ENCODE measurements around the gene DOK7.

The DOK7 gene

DNA sequence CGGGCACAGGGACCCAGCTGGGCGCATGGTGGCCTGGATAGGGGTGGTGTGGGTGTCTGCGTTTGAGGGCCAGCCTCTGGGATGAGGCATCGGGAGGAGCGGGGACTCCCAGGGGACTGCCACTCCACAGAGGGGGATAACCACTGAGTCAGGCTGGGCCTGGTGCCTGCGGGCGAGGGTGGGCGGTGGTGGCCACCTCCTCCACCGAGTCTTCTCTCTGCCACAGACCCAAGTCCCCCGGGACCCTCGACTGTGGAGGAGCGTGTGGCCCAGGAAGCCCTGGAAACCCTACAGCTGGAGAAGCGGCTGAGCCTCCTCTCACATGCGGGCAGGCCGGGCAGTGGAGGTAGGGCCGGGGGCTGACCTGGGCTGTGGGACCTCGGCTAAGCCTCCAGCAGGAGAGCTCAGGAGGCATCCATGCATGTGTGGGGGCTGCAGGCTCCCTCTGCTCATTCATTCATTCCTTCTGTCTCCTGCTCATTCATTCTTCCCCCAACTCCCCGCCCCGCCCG, 26.4 kb downstream of the DOK7 start:
- ATAC-seq (replicated peaks; ENCODE audit: extremely low read depth, poor library complexity, severe bottlenecking), result no peak
- DNase-seq (ENCODE audit: low spot score in 2 of 2), result no peak
- no peak overlapping the region for H3K4me3 Mint-ChIP-seq
- H3K9me3 Mint-ChIP-seq, result no peaks in the 10 kb centered on the region
- H3K27me3 Mint-ChIP-seq, result peaks cover 43% of the 10 kb centered on the region
- peaks cover 12% of the 10 kb centered on the region for H3K4me1 Mint-ChIP-seq
- H3K27ac Mint-ChIP-seq (ENCODE audit: low read depth), result no peak overlapping the region
- peaks cover 5% of the 10 kb centered on the region for H3K36me3 Mint-ChIP-seq (ENCODE audit: insufficient read depth)

DNA sequence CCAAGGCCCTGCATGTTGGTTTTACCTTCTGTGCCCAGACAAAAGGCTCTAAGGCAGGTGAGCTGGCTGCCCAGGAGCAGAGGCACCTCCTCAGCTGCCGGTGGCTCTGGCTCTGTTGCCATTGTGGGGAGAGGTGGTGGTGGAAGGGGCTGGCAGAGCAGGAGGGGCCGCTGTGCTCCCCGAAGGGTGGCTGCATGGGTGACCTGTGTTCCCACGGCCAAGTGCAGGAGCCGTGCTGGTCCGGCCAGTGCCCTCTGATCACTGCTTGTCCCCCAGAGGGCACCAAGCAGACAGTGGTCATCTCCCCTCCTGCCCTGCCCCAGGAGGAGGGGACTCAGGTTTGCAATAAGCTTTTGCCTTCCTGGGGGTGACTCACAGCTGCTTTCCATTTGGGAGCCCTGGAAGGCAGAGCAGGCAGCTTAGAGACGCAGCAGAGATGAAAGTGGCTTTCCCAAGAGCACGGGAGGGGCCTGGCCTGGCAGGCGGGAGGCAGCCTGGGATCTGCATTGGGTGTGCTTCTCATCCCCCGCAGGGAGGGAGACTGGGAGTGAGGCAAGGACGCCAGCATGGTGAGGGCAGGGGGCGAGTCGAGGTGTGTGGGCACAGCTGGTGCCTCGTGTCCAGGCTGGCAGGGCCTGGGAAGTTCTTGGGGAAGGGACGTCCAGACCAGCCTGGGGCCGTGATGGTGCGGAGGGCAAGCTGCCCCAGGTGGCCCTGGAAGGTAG, 28.7 kb downstream of the DOK7 start:
- Mint-ChIP-seq H3K27ac (ENCODE audit: low read depth) (no peak overlapping the region), H3K27me3 (peaks cover 43% of the 10 kb centered on the region), H3K4me1 (peaks cover 8% of the 10 kb centered on the region), H3K9me3 (no peaks in the 10 kb centered on the region), H3K4me3 (peak overlapping the region; percentile 1), H3K36me3 (ENCODE audit: insufficient read depth) (peaks cover 5% of the 10 kb centered on the region)
- DNase-seq (ENCODE audit: low spot score in 2 of 2) (no peak), ATAC-seq (replicated peaks; ENCODE audit: extremely low read depth, poor library complexity, severe bottlenecking) (no peak)

DNA sequence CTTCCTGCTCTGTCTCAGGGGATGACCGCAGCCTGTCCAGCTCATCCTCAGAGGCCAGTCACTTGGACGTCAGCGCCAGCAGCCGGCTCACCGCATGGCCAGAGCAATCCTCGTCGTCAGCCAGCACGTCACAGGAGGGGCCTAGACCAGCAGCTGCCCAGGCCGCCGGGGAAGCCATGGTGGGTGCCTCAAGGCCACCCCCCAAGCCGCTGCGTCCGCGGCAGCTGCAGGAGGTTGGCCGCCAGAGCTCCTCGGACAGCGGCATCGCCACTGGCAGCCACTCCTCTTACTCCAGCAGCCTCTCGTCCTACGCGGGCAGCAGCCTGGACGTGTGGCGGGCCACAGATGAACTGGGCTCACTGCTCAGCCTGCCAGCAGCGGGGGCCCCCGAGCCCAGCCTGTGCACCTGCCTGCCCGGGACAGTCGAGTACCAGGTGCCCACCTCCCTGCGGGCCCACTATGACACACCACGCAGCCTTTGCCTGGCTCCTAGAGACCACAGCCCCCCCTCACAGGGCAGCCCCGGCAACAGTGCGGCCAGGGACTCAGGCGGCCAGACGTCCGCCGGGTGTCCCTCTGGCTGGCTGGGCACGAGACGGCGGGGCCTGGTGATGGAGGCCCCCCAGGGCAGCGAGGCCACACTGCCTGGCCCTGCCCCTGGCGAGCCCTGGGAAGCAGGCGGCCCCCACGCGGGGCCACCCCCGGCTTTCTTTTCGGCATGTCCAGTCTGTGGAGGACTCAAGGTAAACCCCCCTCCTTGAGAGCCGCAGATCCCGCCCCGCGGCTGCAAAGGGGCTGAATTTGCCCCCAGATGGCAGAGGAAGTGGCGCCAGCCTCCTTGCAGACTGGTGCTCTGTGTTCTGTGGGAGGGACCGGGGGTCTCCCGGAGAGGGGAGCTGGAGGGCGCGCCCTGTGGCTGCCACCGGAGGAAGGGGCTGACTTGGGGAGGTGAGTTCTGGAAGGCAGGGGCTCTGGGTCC, 29.9 kb downstream of the DOK7 start:
- Mint-ChIP-seq H3K9me3 (no peaks in the 10 kb centered on the region), H3K4me1 (peaks cover 12% of the 10 kb centered on the region), H3K27me3 (peaks cover 43% of the 10 kb centered on the region), H3K27ac (ENCODE audit: low read depth) (no peak overlapping the region), H3K36me3 (ENCODE audit: insufficient read depth) (peaks cover 5% of the 10 kb centered on the region), H3K4me3 (no peak overlapping the region)
- DNase-seq (ENCODE audit: low spot score in 2 of 2) (no peak), ATAC-seq (replicated peaks; ENCODE audit: extremely low read depth, poor library complexity, severe bottlenecking) (no peak)

DNA sequence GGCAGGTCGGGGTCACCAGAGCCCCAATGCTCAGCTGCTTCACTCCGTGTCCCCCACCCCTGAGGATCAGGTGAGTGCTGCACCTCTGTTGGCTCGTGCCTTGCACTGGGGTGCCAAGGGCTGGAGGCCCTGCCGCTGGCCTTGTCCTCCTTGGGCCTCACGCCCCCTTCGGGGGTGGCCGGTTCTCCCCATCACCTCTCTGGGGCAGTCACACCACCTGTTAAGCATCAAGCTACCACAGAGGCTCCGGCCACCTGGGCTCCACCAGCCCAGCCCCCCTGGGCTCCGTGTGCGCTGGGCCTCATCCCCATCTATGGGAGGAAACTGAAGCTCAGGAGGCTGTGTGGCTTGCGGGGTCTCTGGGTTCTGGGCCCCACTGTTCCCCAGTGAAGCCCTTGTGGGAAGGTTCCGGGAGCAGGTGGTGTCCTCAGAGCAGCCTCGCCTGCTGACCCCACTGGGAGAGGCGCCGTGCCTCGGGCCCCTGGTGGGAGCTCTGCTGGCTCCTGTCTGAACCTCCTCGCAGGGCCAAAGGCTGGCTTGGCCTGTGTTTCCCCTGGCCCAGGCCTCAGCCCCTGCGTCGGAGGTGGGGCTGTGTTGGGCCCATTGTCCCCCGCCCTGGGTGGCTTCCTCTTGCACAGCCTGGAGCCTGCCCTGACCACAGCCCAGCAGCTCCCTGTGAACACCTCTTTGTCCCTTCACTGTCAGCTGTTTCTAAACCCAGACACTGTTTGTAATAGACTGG, 30.8 kb downstream of the DOK7 start:
- peaks cover 36% of the 10 kb centered on the region for H3K27me3 Mint-ChIP-seq
- H3K27ac Mint-ChIP-seq (ENCODE audit: low read depth), result no peak overlapping the region
- no peak overlapping the region for H3K4me3 Mint-ChIP-seq
- DNase-seq (ENCODE audit: low spot score in 2 of 2), result no peak
- H3K9me3 Mint-ChIP-seq, result no peaks in the 10 kb centered on the region
- peaks cover 5% of the 10 kb centered on the region for H3K36me3 Mint-ChIP-seq (ENCODE audit: insufficient read depth)
- peaks cover 10% of the 10 kb centered on the region for H3K4me1 Mint-ChIP-seq
- no peak for ATAC-seq (replicated peaks; ENCODE audit: extremely low read depth, poor library complexity, severe bottlenecking)

DNA sequence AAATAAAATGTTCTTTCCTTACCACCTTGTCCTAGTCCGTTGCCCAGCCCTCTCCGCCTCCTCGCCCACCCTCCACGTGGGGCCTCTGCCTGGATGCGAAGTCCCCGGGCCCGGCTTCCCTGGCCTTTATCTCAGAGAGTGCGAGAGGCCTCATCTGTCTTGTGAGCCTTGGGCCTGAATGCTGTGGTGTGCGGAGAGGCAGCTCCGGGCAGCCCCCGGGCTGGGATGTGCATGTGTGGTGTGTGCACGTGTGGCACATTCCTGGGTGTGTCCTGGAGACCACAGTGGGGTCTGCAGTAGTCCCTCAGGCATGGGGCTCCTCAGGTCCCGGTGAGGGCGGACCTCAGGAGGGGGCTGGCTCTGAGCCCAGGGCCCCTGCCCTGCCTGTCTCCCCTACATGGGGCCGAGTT, 31.4 kb downstream of the DOK7 start:
- peaks cover 6% of the 10 kb centered on the region for H3K4me1 Mint-ChIP-seq

DNA sequence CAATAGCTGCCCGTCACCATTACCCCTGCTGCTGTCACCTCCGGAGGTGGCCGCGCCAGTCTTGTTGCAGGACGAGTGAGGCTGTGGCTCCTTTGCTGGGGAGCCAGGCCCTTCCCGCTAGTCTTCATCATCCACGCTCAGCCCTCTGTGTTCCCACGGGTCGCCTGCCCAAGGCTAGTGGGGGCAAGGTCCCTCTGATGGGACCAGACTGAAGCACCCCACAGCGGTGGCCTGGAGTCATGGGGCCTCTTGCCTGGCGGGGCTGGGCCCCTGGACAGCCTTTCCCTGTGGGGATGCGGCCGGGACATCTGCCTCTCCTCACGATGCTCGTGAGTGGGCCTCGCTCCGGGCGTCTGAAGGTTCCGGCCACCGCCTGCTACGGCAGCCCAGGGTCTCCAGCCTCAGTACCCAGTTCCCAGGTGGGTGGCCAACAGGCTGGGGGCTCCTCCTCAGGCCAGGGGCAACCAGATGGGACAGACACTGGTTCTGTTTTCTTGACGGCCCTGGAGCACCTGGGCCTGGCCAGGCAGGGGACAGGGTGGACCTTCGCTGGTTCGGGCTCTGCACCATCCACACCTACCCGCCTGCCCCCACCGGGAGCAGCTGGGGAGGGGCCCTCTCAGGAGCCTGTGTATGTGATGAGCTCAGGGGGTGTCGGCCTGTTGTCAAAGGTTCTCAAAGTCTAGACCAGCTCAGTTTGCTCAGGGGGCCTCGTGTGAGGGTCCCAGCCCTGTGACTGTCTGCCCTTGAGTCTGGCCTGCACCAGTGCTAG, 32.3 kb downstream of the DOK7 start:
- Mint-ChIP-seq H3K27me3 (peaks cover 21% of the 10 kb centered on the region), H3K27ac (ENCODE audit: low read depth) (no peak overlapping the region), H3K4me3 (no peak overlapping the region), H3K4me1 (peaks cover 6% of the 10 kb centered on the region), H3K36me3 (ENCODE audit: insufficient read depth) (peaks cover 3% of the 10 kb centered on the region), H3K9me3 (no peaks in the 10 kb centered on the region)
- ATAC-seq (replicated peaks; ENCODE audit: extremely low read depth, poor library complexity, severe bottlenecking) (no peak), DNase-seq (ENCODE audit: low spot score in 2 of 2) (no peak)

More for the DNA sequence above, 31.4 kb downstream of the DOK7 start:
- Mint-ChIP-seq H3K27ac (ENCODE audit: low read depth) (no peak overlapping the region), H3K27me3 (peaks cover 31% of the 10 kb centered on the region), H3K36me3 (ENCODE audit: insufficient read depth) (peaks cover 6% of the 10 kb centered on the region), H3K9me3 (no peaks in the 10 kb centered on the region), H3K4me3 (no peak overlapping the region)
- no peak for ATAC-seq (replicated peaks; ENCODE audit: extremely low read depth, poor library complexity, severe bottlenecking)
- no peak for DNase-seq (ENCODE audit: low spot score in 2 of 2)

DNA sequence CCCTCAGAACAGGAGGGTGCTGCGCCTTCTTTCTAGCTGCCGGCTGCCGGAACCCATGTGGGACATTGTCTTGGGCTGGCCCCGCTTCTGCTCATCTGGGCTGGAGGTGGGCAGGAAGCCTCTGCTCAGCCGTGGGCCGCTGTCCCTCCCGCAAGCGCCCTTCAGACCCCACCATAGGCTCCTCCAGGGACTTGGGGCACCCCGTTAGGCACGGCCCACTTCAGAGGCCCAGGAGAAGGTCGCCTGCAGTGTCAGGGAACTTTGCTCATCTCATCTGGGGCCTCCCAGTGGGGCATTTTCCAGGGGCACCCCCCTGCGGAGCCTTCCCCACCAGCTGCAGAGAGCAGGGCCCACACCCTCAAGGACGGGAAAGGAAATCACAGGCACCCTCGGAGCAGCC, 32.9 kb downstream of the DOK7 start:
- Mint-ChIP-seq H3K27ac (ENCODE audit: low read depth) (no peak overlapping the region), H3K4me3 (no peak overlapping the region), H3K9me3 (no peaks in the 10 kb centered on the region), H3K4me1 (peaks cover 6% of the 10 kb centered on the region), H3K27me3 (peaks cover 15% of the 10 kb centered on the region), H3K36me3 (ENCODE audit: insufficient read depth) (peaks cover 3% of the 10 kb centered on the region)
- ATAC-seq (replicated peaks; ENCODE audit: extremely low read depth, poor library complexity, severe bottlenecking) (no peak), DNase-seq (ENCODE audit: low spot score in 2 of 2) (no peak)

DNA sequence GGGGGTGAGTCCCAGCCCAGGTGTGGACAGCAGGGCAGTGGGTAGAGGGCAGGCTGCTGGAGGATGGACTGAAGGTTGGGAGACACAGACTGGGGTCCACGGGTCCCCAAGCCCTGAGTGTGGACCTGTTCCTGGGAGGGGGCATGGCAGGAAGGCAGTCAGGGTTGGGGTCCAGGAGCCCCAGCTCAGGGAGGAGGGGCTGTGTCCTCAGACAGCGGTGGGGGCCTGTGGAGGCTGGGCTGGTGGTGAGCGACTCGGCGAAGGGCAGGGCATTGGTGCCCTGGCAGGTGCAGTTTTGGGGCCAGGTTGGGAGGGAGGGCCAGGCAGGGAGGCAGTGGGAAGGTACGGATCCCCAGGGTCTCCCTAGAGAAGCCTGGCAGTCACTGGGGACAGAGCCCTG, 34.0 kb downstream of the DOK7 start:
- Mint-ChIP-seq H3K4me3 (no peak overlapping the region), H3K27me3 (peaks cover 4% of the 10 kb centered on the region), H3K9me3 (no peaks in the 10 kb centered on the region), H3K27ac (ENCODE audit: low read depth) (no peak overlapping the region), H3K36me3 (ENCODE audit: insufficient read depth) (peaks cover 3% of the 10 kb centered on the region), H3K4me1 (peaks cover 6% of the 10 kb centered on the region)
- ATAC-seq (replicated peaks; ENCODE audit: extremely low read depth, poor library complexity, severe bottlenecking) (no peak), DNase-seq (ENCODE audit: low spot score in 2 of 2) (no peak)

DNA sequence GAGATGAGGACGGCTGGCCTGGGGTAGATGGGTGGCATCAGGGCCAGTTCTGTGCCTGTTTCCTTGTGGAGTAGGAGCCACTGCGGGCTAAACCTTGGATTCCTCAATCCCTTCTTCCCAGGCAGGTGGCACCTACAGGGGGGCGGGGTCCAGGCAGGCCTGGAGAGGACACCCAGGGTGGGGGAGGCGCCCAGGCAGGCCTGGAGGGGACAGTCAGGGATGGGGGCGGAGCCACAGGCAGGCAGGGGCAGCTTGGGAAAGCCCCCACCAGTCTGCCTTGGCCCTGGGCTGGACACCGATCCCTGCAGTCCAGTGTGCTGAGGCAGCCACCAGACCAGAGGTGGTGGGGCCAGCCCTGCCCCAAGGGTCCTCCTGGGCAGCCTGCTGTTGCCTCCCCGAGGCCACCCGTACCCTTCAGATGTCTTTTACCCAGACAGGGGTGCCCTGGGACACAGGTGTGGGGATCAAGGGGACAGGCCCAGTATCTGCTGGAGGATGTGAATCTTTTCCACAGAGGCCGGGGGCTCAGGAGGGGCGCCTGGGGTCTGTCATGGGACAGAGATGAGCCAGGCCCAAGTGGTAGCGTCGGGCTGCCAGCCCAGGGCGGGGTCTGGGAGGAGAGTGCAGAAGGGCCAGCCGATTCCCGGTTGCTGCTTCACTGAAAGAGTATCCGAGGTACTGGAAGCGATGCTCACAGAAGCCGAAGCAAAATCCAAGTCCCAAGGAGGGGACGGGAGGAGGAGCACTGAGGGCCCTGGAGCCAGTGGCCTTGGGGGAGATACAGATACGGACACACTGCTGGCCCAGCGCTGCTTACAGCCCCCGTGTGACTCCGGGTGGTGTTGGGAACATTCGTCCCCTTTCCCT, 34.6 kb downstream of the DOK7 start:
- Mint-ChIP-seq H3K9me3 (no peaks in the 10 kb centered on the region), H3K4me3 (no peak overlapping the region), H3K4me1 (peaks cover 6% of the 10 kb centered on the region), H3K27ac (ENCODE audit: low read depth) (no peak overlapping the region), H3K27me3 (no peaks in the 10 kb centered on the region), H3K36me3 (ENCODE audit: insufficient read depth) (peaks cover 3% of the 10 kb centered on the region)
- ATAC-seq (replicated peaks; ENCODE audit: extremely low read depth, poor library complexity, severe bottlenecking) (no peak), DNase-seq (ENCODE audit: low spot score in 2 of 2) (no peak)

DNA sequence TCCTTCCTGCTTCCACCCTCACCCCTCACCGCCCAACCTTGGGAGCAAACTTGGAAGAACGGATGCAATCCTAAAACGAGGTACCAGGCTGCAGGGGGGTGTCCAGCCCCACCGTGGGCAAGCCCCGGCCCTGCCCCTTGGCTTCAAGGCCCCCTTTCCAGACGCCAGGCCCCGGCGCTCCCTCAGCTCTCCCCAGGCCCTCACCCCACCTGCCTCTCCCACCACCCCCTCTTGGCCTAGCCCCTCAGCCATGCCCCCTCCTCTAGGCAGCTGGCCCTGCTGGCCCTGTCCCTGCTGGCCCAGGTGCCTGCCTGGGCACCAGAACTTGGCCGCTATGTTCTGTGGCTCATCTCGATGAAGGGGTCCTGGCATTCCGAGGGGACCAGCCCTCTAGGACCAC, 35.3 kb downstream of the DOK7 start:
- Mint-ChIP-seq H3K9me3 (no peaks in the 10 kb centered on the region), H3K36me3 (ENCODE audit: insufficient read depth) (peaks cover 5% of the 10 kb centered on the region), H3K4me1 (peaks cover 10% of the 10 kb centered on the region), H3K27me3 (no peaks in the 10 kb centered on the region), H3K4me3 (no peak overlapping the region), H3K27ac (ENCODE audit: low read depth) (no peak overlapping the region)
- ATAC-seq (replicated peaks; ENCODE audit: extremely low read depth, poor library complexity, severe bottlenecking) (no peak), DNase-seq (ENCODE audit: low spot score in 2 of 2) (no peak)

DNA sequence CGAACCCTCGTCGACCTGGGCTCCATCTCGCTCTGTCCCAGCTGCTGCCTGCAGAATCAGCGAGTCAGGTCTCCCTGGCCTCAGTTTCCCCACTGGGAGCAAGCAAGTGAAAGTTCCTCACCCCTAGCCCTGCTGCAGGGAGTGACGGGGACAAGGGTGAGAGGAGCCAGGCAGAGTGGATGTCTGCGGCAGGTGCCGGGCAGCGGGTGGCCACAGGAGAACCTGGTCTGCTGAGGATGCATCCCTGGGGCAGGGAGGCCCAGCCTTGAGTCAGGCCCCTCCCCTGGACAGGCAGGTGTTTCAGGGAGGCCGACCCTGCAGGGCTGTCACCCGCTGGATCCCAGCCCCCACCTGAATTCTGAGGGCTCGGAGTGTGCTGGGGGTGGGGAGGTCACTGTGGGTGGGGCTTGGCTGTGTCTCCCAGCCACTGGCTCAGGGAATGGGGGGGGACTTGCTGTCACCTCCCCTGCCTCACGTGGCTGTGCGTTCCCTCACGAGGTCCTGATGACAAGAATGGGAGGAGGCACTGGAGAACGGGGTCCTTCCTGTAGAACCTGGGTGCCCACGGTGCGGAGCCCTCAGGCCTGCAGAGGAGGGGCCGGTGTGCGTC, 35.9 kb downstream of the DOK7 start:
- ATAC-seq (replicated peaks; ENCODE audit: extremely low read depth, poor library complexity, severe bottlenecking), result no peak
- Mint-ChIP-seq H3K9me3 (no peaks in the 10 kb centered on the region), H3K4me3 (no peak overlapping the region), H3K27ac (ENCODE audit: low read depth) (no peak overlapping the region), H3K36me3 (ENCODE audit: insufficient read depth) (peaks cover 6% of the 10 kb centered on the region), H3K4me1 (peaks cover 15% of the 10 kb centered on the region), H3K27me3 (no peaks in the 10 kb centered on the region)
- no peak for DNase-seq (ENCODE audit: low spot score in 2 of 2)

Data from central memory CD8-positive, alpha-beta T cell (primary cell).